ENCODE results near the gene PPARGC1A.

The PPARGC1A gene

GRCh38 chr4:23932186-23932585 lies 42.3 kb upstream of the PPARGC1A start:
- ChIA-PET CTCF (interaction anchor here (1.5 kb wide), 2 partner anchors 9 to 486 kb away, joined by 4 to 10 read pairs; no protein-coding TSS in a partner anchor), POLR2A (no interaction called here)
- no peak for TF ChIP-seq CTCF (IDR thresholded peaks at IDR 0.05; ENCODE audit: insufficient read depth, low read length, missing control alignments)
- no peak overlapping the region for H3K4me3 ChIP-seq (ENCODE audit: low read depth, low read length)
- no peak for DNase-seq (ENCODE audit: low read depth, low spot score)

- ChIA-PET CTCF (interaction anchor here (0.6 to 1.5 kb wide), 3 partner anchors 10 to 406 kb away, joined by 3 to 4 read pairs (median 3); no protein-coding TSS in a partner anchor), POLR2A (no interaction called here)
- no peak for DNase-seq (ENCODE audit: low read depth, low spot score)
- H3K4me3 ChIP-seq (ENCODE audit: low read depth, low read length), result no peak overlapping the region
- TF ChIP-seq CTCF (IDR thresholded peaks at IDR 0.05; ENCODE audit: insufficient read depth, low read length, missing control alignments), result no peak
Measured at GRCh38 chr4:23931489-23931830, 41.6 kb upstream of the PPARGC1A start.

DNA sequence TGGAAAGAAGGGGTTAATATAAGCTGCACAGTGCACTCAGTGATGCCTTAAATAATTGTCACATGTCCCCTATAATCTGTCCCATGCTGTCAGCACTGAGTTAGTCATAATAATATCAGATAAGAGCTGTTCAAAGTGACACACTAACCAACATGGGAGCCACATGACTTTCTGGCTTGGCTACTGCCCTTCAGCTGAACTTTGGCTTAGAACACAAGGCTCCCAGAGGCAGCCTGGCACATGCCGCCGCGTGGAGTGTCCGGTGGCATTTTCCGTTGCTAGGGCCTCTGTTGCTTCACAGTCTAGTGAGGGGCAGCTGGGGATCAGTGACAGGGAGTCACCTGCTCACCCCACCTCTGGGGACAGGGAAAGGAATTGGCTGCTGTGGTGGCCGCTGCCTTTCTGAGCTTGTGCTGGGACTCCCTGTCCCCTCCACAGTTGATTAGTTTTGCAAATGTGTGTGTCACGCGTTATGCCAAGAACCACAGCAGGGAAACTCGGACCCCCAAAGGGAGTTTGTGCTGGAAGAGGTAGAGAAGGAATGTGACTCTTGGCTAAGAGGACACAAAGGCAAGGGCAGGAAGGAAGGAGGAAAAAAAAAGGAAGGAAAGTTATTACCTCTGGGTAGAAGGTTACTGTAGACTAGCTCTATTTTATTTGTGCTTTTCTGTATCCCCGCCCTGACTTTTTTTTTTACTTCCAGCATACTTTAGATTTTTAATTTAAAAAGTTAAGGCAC lies 41.1 kb upstream of the PPARGC1A start:
- POLR2A ChIA-PET, result no interaction called here
- TF ChIP-seq CTCF (IDR thresholded peaks at IDR 0.05; ENCODE audit: insufficient read depth, low read length, missing control alignments), result no peak
- H3K4me3 ChIP-seq (ENCODE audit: low read depth, low read length), result no peak overlapping the region
- DNase-seq (ENCODE audit: low read depth, low spot score), result no peak
- CTCF ChIA-PET, result interaction anchor here (0.6 to 1.2 kb wide), 2 partner anchors 37 to 406 kb away, joined by 3 read pairs; no protein-coding TSS in a partner anchor

- POLR2A ChIA-PET, result no interaction called here
- TF ChIP-seq CTCF (IDR thresholded peaks at IDR 0.05; ENCODE audit: insufficient read depth, low read length, missing control alignments), result no peak
- no peak overlapping the region for H3K4me3 ChIP-seq (ENCODE audit: low read depth, low read length)
- DNase-seq (ENCODE audit: low read depth, low spot score), result no peak
- CTCF ChIA-PET, result no interaction called here
Measured at GRCh38 chr4:23929248-23929647, 39.4 kb upstream of the PPARGC1A start.

- DNase-seq (ENCODE audit: low read depth, low spot score), result no peak
- ChIA-PET POLR2A (no interaction called here), CTCF (no interaction called here)
- no peak overlapping the region for H3K4me3 ChIP-seq (ENCODE audit: low read depth, low read length)
- no peak for TF ChIP-seq CTCF (IDR thresholded peaks at IDR 0.05; ENCODE audit: insufficient read depth, low read length, missing control alignments)
Measured at GRCh38 chr4:23924556-23924955, 34.7 kb upstream of the PPARGC1A start.

DNA sequence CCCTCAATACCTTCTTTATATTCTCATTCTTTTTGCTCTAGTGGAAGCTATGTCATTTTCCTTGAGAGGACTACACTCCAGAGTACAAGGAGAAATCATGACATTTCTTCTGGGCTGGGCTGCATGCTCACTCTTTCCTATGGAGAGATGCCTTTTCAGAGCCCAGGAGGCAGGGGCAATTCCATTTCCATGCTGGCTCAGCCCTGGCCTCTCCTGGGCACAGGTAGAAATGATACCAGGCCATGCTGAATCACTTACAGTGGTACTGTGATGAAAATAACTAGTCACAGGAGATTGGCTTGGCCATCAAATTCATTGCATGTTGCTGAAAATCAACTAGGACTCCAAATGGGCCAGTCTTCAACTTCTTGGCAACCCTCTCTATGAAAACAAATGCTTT lies 34.0 kb upstream of the PPARGC1A start:
- CTCF ChIA-PET, result interaction anchor here (0.7 kb wide), 1 partner anchor 494 kb away, joined by 3 read pairs; no protein-coding TSS in a partner anchor
- no peak overlapping the region for H3K4me3 ChIP-seq (ENCODE audit: low read depth, low read length)
- no peak for TF ChIP-seq CTCF (IDR thresholded peaks at IDR 0.05; ENCODE audit: insufficient read depth, low read length, missing control alignments)
- POLR2A ChIA-PET, result no interaction called here
- no peak for DNase-seq (ENCODE audit: low read depth, low spot score)
